ENCODE results near the gene GATA5.

- no peak for TF ChIP-seq HDGF (IDR thresholded peaks at IDR 0.05; ENCODE audit: borderline replicate concordance)
- no peak for TF ChIP-seq SP1 (IDR thresholded peaks at IDR 0.05)
These were observed 29.3 kb downstream of the GATA5 start for GRCh38 chr20:62446481-62446880.

Measured in HEK293T (cell line).